ENCODE data around the gene PXDN. TPM values are rescaled to one million over a fixed set of nuclear protein-coding genes. Genes with fewer than 3 reads are reported as not detected.
"Not testable (repeated sequence)": the region's sequence is repeated elsewhere in the genome, so short reads cannot be mapped to it uniquely, and the experiment has no call there.

PXDN gene
- total RNA-seq, 4 donors from 2014 or later: 7.0 to 9.5 (median 9.4) TPM

DNA sequence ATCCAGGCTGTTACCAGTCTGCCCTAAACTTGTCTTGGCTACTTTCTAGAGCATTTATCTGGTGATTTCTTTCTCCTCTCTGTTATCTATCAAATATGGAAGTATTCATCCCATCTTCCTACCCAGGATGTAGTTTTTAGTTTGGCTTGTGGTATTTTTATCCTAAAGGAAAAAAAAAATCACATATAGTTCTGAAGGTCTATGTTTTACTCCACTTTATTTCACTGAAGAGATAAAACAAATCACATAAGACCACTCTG, 62.2 kb downstream of the PXDN start:
- DNase-seq (ENCODE audit: low spot score in 2 of 2): no peak
- Histone ChIP-seq H3K36me3 (peaks cover 27% of the 10 kb centered on the region), H3K27me3 (no peaks in the 10 kb centered on the region), H3K9me3 (no peaks in the 10 kb centered on the region), H3K4me1 (no peaks in the 10 kb centered on the region), H3K4me3 (no peak overlapping the region), H3K27ac (no peak overlapping the region)
- TF ChIP-seq POLR2AphosphoS5 (IDR thresholded peaks at IDR 0.05) (no peak), EP300 (IDR thresholded peaks at IDR 0.05) (no peak), POLR2A (IDR thresholded peaks at IDR 0.05) (no peak)
- TF ChIP-seq, protein P1, sequence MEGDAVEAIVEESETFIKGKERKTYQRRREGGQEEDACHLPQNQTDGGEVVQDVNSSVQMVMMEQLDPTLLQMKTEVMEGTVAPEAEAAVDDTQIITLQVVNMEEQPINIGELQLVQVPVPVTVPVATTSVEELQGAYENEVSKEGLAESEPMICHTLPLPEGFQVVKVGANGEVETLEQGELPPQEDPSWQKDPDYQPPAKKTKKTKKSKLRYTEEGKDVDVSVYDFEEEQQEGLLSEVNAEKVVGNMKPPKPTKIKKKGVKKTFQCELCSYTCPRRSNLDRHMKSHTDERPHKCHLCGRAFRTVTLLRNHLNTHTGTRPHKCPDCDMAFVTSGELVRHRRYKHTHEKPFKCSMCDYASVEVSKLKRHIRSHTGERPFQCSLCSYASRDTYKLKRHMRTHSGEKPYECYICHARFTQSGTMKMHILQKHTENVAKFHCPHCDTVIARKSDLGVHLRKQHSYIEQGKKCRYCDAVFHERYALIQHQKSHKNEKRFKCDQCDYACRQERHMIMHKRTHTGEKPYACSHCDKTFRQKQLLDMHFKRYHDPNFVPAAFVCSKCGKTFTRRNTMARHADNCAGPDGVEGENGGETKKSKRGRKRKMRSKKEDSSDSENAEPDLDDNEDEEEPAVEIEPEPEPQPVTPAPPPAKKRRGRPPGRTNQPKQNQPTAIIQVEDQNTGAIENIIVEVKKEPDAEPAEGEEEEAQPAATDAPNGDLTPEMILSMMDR (IDR thresholded peaks at IDR 0.05): no peak

GRCh38 chr2:1681323-1682180, 62.8 kb downstream of the PXDN start:
- no peaks in the 10 kb centered on the region for H3K4me1 ChIP-seq
- no peak overlapping the region for H3K4me3 ChIP-seq
- WGBS: 89% methylated on average over 13 of the region's 20 CpGs
- H3K9me3 ChIP-seq: no peaks in the 10 kb centered on the region
- H3K27me3 ChIP-seq: no peaks in the 10 kb centered on the region
- H3K27ac ChIP-seq: no peak overlapping the region
- peaks cover 33% of the 10 kb centered on the region for H3K36me3 ChIP-seq
- TF ChIP-seq POLR2A (IDR thresholded peaks at IDR 0.05) (no peak), EP300 (IDR thresholded peaks at IDR 0.05) (no peak), POLR2AphosphoS5 (IDR thresholded peaks at IDR 0.05) (no peak)
- TF ChIP-seq, protein P1 (IDR thresholded peaks at IDR 0.05): no peak
- DNase-seq (ENCODE audit: low spot score in 2 of 2): no peak

DNA sequence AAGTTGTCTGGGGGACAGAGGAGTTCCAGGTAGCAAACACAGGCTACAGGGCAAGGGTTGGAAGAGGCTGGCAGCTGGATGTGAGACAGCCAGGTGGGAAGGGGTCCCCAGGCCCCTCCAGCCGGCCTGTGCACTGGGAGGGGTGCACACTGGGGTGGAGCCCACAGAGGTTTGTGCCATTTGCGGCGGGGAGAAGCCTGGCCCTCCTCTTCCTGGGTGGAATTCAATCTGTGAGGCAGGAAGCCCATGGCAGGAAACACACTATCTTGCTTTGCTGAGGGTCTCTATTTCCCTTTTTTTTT, 63.3 kb downstream of the PXDN start:
- H3K9me3 ChIP-seq: no peaks in the 10 kb centered on the region
- H3K4me1 ChIP-seq: no peaks in the 10 kb centered on the region
- DNase-seq (ENCODE audit: low spot score in 2 of 2): no peak
- WGBS: 64% methylated on average over 3 of the region's 3 CpGs
- H3K4me3 ChIP-seq: no peak overlapping the region
- no peak overlapping the region for H3K27ac ChIP-seq
- TF ChIP-seq POLR2AphosphoS5 (IDR thresholded peaks at IDR 0.05) (no peak), EP300 (IDR thresholded peaks at IDR 0.05) (no peak), POLR2A (IDR thresholded peaks at IDR 0.05) (no peak)
- TF ChIP-seq, protein P1 (IDR thresholded peaks at IDR 0.05): no peak
- no peaks in the 10 kb centered on the region for H3K27me3 ChIP-seq
- peaks cover 38% of the 10 kb centered on the region for H3K36me3 ChIP-seq

GRCh38 chr2:1680222-1681016, 63.9 kb downstream of the PXDN start:
- Histone ChIP-seq H3K4me3 (no peak overlapping the region), H3K9me3 (no peaks in the 10 kb centered on the region), H3K27me3 (no peaks in the 10 kb centered on the region), H3K4me1 (no peaks in the 10 kb centered on the region), H3K36me3 (peaks cover 38% of the 10 kb centered on the region), H3K27ac (no peak overlapping the region)
- peak in 1 of 2 donors; percentile 78 for DNase-seq (ENCODE audit: low spot score in 2 of 2)
- 94% methylated on average over 14 of the region's 33 CpGs for WGBS
- no peak for TF ChIP-seq POLR2AphosphoS5 (IDR thresholded peaks at IDR 0.05)

DNA sequence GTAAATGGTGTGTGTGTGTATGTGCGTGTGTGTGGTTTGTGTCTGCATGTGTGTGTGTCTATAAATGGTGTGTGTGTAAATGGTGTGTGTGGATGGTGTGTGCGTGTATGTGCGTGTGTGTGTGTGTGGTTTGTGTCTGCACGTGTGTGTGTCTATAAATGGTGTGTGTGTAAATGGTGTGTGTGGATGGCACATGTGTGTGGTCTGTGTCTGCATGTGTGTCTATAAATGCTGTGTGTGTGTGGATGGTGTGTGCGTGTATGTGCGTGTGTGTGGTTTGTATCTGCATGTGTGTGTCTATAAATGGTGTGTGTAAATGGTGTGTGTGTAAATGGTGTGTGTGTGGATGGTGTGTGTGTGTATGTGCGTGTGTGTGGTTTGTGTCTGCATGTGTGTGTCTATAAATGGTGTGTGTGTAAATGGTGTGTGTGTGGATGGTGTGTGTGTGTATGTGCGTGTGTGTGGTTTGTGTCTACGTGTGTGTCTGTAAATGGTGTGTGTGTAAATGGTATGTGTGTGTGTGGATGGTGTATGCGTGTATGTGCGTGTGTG, 64.8 kb downstream of the PXDN start:
- not testable (repeated sequence) for DNase-seq (ENCODE audit: low spot score in 2 of 2); H3K27ac ChIP-seq; H3K27me3 ChIP-seq; H3K4me1 ChIP-seq; H3K4me3 ChIP-seq; H3K9me3 ChIP-seq
- H3K36me3 ChIP-seq: peaks cover 35% of the 10 kb centered on the region
- WGBS: 84% methylated on average over 11 of the region's 11 CpGs

GRCh38 chr2:1679065-1679464, 65.2 kb downstream of the PXDN start:
- not testable (repeated sequence) for H3K27me3 ChIP-seq; DNase-seq (ENCODE audit: low spot score in 2 of 2); H3K4me3 ChIP-seq; H3K4me1 ChIP-seq; H3K27ac ChIP-seq; H3K9me3 ChIP-seq
- WGBS: 89% methylated on average over 7 of the region's 7 CpGs
- H3K36me3 ChIP-seq: peaks cover 39% of the 10 kb centered on the region

All from suprapubic skin (tissue), 4 donors.